NCI-H524 (cell line): ENCODE measurements around the gene PLA2G12B.
"Not testable (repeated sequence)": the region's sequence is repeated elsewhere in the genome, so short reads cannot be mapped to it uniquely, and the experiment has no call there.

Experiments
- DNase-seq, 2 experiments: peaks; one replicate each; lab custom pipeline; 2025; lab: John Stamatoyannopoulos, UW

PLA2G12B gene

DNA sequence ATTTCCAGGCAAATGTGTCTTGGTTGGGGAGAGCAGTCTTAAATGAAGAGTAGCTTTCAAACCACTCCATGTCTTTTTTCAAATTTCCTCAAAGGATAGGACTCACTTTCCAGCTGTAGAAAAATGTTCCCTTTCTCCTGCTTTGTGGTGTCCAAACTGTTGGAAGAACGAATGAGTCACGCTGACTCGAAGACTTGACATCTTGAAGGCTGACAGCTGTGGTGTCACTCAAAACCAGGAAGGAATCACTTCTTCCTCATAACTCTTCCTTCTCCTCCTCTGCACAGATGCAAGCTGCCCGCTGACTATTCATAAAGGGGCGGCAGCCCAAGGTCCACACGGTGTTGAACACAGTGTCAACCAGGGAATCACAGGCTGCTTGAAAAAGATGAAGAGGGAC is 19.2 kb downstream of the PLA2G12B start:
- DNase-seq, result no peak

GRCh38 chr10:72932259-72933015 is 22.2 kb downstream of the PLA2G12B start:
- DNase-seq, result no peak

- no peak for DNase-seq
These were observed 24.3 kb downstream of the PLA2G12B start for GRCh38 chr10:72930276-72930675.

- no peak for DNase-seq
These were observed 25.8 kb downstream of the PLA2G12B start for GRCh38 chr10:72928798-72929197.

DNA sequence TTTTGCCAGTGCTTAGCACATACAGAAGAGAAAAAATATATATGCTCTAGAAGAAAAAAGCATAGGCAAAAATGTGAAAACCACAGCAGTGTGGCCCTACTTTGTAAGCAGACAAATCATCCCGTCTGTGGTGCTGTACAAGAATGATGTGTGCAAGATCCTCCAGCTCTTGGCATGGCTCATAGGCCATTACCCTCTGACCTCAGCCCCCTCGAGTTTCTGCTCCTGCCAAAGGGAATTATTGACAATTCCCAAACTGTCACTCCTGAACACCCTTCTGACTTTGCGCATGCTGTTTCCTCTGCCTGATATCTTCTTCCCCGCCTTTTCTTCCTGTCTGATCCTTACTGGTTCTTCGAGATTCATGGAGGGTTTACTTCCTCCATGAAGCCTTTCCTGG is 27.1 kb downstream of the PLA2G12B start:
- no peak for DNase-seq

- no peak for DNase-seq
These were observed 28.6 kb downstream of the PLA2G12B start for GRCh38 chr10:72925951-72926465.

- no peak for DNase-seq
These were observed 30.3 kb downstream of the PLA2G12B start for GRCh38 chr10:72924351-72924750.

- DNase-seq, result not testable (repeated sequence)
These were observed 33.4 kb downstream of the PLA2G12B start for GRCh38 chr10:72921147-72921683.

DNA sequence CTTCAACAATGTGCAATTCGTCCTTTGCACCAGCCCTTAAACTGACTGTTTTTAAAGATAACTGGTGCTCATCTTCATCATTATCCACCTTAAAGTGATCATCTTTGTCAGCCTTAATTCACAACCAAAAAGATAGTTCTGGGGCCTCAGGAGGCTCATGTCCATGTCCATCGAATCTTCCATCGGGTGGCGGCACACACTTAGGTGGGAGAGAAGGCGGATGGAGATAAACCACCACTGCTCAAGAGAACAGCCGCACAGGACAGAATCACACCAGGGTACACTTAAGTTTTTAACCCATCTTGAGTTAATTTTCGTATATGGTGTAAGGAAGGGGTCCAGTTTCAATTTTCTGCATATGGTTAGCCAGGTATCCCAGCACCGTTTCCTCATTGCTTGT is 36.3 kb downstream of the PLA2G12B start:
- no peak for DNase-seq

- not testable (repeated sequence) for DNase-seq
These were observed 36.7 kb downstream of the PLA2G12B start for GRCh38 chr10:72917803-72918332.

GRCh38 chr10:72917201-72917600 is 37.4 kb downstream of the PLA2G12B start:
- DNase-seq, result not testable (repeated sequence)

DNA sequence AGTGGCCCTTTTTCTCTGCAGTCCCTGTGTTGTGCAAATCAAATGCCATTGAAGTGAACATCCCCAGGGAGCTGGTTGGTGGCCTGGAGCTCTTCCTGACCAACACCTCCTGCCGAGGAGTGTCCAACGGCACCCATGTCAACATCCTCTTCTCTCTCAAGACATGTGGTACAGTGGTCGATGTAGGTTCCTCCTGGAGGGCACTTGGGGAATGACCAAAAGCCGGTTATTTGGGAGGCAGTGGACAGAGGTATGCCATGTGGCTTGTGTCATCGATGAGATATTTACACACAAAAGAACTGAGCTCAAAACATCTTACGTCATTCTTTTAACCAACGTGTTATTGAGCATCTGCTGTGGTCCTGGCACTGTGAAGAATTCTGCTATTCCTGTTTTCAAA is 41.3 kb downstream of the PLA2G12B start:
- no peak for DNase-seq

DNA sequence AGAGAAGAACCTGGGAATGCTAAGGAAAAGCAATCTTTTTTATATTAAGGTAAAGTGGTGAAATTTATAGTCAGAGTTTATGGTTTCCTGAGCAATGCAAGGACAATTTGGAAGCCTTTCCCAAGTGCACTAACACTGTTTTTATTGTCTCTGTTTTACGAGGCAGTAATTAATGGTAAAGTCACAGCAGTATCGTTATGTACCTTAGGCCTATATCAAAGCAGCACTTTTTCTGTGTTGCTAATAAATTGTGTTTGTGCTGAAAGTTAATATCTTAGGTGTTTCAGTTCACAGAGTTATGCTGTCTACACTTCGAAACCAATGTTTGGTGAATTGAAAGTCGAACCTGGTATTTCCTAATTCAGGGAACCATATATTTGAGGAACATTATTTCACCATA is 41.9 kb downstream of the PLA2G12B start:
- DNase-seq, result no peak

- no peak for DNase-seq
These were observed 42.8 kb downstream of the PLA2G12B start for GRCh38 chr10:72911758-72912157.

DNA sequence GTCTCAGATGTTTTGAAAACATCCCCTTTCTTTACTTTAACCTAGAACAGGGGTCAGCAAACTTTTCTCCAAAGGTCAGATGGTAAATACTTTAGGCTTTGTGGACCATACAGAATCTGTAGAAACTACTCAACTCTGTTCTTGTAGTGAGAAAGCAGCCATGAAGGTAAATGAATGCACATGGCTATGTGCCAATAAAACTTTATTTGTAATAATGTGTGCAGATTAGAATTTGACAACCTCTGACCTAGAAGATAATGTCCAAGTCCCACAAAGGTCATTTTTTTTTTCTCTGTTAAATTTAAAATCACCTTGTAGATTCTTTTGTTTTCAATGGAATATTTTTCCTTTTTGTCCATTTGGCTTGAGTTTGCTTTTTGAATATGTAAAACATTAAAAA is 43.9 kb downstream of the PLA2G12B start:
- no peak for DNase-seq

DNA sequence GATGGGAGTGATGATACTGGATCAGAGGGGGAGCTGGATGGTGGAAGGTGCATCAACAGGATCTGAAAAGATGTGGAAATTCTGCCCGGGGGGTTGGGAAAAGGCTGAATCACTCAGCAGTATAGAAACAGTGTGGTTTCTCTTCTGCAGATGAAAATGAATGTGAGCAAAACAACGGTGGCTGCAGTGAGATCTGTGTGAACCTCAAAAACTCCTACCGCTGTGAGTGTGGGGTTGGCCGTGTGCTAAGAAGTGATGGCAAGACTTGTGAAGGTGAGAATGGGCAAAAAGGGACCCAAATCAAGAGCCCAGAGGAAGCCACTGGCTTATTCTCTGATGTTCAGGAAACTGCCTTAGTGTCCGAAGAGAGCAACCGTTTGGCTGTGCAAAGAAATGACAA is 48.2 kb downstream of the PLA2G12B start:
- DNase-seq, result no peak

DNA sequence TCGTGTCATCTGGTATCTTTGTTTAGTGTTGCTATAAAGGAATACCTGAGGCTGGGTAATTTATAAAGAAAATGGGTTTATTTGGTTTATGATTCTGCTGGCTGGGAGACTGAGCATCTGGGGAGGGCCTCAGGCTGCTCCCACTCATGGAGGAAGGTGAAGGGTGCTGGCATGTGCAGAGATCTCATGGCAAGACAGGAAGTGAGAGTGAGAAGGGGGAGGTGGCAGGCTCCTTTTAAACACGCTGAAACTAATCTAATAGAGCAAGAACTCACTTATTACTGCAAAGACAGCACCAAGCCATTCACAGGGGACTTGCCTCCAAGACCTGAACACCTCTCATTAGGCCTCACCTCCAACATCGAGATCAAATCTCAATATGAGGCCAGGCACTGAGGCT is 49.8 kb downstream of the PLA2G12B start:
- no peak for DNase-seq

- DNase-seq, result not testable (repeated sequence)
These were observed 50.6 kb downstream of the PLA2G12B start for GRCh38 chr10:72903941-72904446.

GRCh38 chr10:72899545-72899944 is 55.1 kb downstream of the PLA2G12B start:
- DNase-seq, result no peak

DNA sequence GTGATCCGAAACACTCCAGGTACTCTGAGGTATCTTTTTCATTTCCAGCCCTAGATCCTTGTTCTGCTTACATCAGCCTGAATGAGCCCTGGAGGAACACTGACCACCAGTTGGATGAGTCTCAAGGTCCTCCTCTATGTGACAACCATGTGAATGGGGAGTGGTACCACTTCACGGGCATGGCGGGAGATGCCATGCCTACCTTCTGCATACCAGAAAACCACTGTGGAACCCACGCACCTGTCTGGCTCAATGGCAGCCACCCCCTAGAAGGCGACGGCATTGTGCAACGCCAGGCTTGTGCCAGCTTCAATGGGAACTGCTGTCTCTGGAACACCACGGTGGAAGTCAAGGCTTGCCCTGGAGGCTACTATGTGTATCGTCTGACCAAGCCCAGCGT is 56.0 kb downstream of the PLA2G12B start:
- DNase-seq, result no peak

DNA sequence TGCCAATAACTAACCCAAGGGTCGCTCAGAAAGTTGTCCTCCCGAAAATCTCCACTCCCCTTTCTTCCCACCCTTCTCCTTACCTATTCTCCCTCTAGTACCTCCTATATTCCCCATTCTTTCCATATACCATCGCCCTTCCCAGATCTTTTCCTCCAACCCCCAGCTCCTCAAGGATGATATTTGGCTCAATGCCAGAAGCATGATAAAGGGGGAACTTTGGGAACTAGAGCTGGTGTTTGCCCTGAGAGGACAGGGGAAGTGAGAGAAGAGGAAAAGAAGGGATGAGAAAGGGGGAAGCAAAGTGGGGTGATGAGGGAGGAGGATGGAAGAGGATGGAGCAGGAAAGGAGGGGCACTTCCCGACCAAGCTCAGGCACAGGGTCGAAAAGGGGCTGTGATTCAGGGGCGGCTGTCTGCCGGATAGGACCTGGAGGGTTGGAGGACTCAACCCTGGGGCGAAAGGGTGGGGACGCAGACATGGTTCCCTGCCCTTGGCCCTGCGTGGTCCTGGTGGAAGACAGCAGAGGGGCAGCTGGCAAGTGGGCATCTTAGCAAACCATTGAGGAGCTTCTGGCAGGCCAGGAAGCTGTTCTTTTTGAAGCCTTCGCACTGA is 59.3 kb downstream of the PLA2G12B start:
- no peak for DNase-seq

- no peak for DNase-seq
These were observed 61.3 kb downstream of the PLA2G12B start, which contains the start of gene OIT3 for GRCh38 chr10:72893136-72893798. Gene OIT3 (plus strand): TSS chr10:72893739. CDS start chr10:72893799, 60 bp downstream.
